GM23338 (cell line): ENCODE results near the gene RHBDL3.

Source experiments
- EZH2 ChIP-seq: fragments of 200-600 bp; sonication (generic); IDR thresholded peaks from one replicate; pipeline ENCODE4 v1.8.0; 2017; ENCODE audit warnings: antibody characterized with exemption, mild to moderate bottlenecking, low read depth; ENCODE audit not compliant: unreplicated experiment
- EZH2phosphoT487 ChIP-seq: fragments of 200-600 bp; sonication (generic); IDR thresholded peaks from one replicate; pipeline ENCODE4 v1.8.1; 2018; ENCODE audit warnings: antibody characterized with exemption; ENCODE audit not compliant: unreplicated experiment
- JUNB ChIP-seq: IDR thresholded peaks from one replicate; pipeline ENCODE4 v1.6.1; 2016; ENCODE audit warnings: antibody characterized with exemption; ENCODE audit not compliant: unreplicated experiment
- NANOG ChIP-seq: IDR thresholded peaks from 2 replicates; pipeline ENCODE4 v1.6.1; 2016; ENCODE audit warnings: antibody characterized with exemption, borderline replicate concordance
- POLR2AphosphoS5 ChIP-seq: IDR thresholded peaks from 2 replicates; pipeline ENCODE4 v1.6.1; 2016; ENCODE audit warnings: antibody characterized with exemption, low read depth
- ZNF331 ChIP-seq: fragments of 250-450 bp; sonication (Bioruptor Pico); IDR thresholded peaks from 2 replicates; pipeline ENCODE4 v1.5.0; 2020; ENCODE audit warnings: low read depth, mild to moderate bottlenecking, moderate library complexity
- TF ChIP-seq, protein P1 (sequence below), 2 experiments: fragments of 200-600 bp in 1 of 2; sonication (generic) in 1 of 2; conservative IDR thresholded peaks; 2 replicates each; pipeline versions ENCODE4 v1.5.1 to v1.6.1; 2016 to 2017; ENCODE audit warnings: antibody characterized with exemption in 2 of 2, low read depth in 2 of 2, mild to moderate bottlenecking in 2 of 2, moderate library complexity in 1 of 2
- TF ChIP-seq, protein P2 (sequence below): IDR thresholded peaks from one replicate; pipeline ENCODE4 v1.6.1; 2018; ENCODE audit warnings: antibody characterized with exemption; ENCODE audit not compliant: unreplicated experiment

DNA sequence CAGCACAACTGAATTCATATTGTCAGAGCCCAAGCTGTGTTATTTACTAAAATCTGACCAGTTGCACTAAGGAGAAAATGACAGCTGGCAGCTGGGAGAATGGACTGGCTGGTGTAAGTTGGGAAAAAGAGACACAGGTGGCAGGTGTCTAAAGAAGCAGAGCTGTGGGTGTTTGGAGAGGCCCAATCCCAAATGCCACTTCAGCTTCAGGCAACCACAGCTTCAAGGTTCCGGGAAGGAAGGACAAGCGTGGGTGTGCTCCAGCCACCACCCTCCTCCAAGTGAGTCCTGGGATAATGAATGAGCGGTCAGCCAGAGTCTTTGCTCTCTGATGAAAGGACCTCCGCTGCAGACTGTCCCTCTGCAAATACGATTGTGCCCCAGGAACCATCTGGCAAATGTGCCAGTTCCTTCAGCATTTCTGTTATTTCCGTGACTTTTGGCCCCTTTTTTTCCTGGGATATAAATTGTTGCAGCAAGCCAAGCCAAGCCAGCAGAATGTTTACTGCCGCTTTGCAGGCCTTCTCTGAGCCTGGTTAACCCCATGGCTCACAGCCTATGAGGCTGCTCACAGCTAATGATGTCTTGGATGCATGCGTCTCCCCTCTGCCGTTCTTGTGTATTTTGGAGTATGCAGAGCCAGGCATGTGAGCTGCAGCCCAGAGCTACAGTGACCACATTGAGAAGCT, 9.5 kb upstream of the RHBDL3 start:
- TF ChIP-seq EZH2phosphoT487 (no peak), EZH2 (no peak), POLR2AphosphoS5 (no peak), JUNB (no peak), ZNF331 (CRISPR knock-in tag) (no peak), NANOG (no peak)
- TF ChIP-seq, protein P1, sequence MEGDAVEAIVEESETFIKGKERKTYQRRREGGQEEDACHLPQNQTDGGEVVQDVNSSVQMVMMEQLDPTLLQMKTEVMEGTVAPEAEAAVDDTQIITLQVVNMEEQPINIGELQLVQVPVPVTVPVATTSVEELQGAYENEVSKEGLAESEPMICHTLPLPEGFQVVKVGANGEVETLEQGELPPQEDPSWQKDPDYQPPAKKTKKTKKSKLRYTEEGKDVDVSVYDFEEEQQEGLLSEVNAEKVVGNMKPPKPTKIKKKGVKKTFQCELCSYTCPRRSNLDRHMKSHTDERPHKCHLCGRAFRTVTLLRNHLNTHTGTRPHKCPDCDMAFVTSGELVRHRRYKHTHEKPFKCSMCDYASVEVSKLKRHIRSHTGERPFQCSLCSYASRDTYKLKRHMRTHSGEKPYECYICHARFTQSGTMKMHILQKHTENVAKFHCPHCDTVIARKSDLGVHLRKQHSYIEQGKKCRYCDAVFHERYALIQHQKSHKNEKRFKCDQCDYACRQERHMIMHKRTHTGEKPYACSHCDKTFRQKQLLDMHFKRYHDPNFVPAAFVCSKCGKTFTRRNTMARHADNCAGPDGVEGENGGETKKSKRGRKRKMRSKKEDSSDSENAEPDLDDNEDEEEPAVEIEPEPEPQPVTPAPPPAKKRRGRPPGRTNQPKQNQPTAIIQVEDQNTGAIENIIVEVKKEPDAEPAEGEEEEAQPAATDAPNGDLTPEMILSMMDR (conservative IDR thresholded peaks at IDR 0.05; ENCODE audit: low read depth in 2 of 2): no peak
- TF ChIP-seq, protein P2, sequence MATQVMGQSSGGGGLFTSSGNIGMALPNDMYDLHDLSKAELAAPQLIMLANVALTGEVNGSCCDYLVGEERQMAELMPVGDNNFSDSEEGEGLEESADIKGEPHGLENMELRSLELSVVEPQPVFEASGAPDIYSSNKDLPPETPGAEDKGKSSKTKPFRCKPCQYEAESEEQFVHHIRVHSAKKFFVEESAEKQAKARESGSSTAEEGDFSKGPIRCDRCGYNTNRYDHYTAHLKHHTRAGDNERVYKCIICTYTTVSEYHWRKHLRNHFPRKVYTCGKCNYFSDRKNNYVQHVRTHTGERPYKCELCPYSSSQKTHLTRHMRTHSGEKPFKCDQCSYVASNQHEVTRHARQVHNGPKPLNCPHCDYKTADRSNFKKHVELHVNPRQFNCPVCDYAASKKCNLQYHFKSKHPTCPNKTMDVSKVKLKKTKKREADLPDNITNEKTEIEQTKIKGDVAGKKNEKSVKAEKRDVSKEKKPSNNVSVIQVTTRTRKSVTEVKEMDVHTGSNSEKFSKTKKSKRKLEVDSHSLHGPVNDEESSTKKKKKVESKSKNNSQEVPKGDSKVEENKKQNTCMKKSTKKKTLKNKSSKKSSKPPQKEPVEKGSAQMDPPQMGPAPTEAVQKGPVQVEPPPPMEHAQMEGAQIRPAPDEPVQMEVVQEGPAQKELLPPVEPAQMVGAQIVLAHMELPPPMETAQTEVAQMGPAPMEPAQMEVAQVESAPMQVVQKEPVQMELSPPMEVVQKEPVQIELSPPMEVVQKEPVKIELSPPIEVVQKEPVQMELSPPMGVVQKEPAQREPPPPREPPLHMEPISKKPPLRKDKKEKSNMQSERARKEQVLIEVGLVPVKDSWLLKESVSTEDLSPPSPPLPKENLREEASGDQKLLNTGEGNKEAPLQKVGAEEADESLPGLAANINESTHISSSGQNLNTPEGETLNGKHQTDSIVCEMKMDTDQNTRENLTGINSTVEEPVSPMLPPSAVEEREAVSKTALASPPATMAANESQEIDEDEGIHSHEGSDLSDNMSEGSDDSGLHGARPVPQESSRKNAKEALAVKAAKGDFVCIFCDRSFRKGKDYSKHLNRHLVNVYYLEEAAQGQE: no peak
